ENCODE results near the gene CRYZL1.
"Not testable (repeated sequence)": the region's sequence is repeated elsewhere in the genome, so short reads cannot be mapped to it uniquely, and the experiment has no call there.

DNA sequence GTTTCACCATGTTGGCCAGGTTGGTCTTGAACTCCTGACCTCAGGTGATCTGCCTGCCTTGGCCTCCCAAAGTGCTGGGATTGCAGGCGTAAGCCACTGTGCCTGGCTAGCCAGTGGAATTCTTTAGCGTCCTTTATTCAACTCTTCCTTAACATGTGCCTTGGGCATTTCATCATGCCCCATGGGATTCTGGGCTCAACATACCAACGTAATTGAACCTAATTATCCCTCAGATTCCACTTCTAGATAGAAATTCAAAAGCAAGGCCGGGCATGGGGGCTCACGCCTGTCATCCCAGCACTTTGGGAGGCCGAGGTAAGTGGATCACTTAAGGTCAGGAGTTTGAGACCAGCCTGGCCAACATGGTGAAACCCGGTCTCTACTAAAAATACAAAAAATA is 15.4 kb downstream of the CRYZL1 start:
- not testable (repeated sequence) for TF ChIP-seq CTCF (IDR thresholded peaks at IDR 0.05 in 4 of 5, conservative IDR thresholded peaks at IDR 0.05 in 1 of 5); POLR2A (IDR thresholded peaks at IDR 0.05)
